HEK293T (cell line): ENCODE results near the gene TANK.

Experiments used
- BHLHE40 ChIP-seq: fragments of 450-650 bp; IDR thresholded peaks from 2 replicates; pipeline ENCODE4 v1.6.1; 2016; ENCODE audit warnings: mild to moderate bottlenecking, moderate library complexity, borderline replicate concordance
- SP1 ChIP-seq: fragments of 450-650 bp; IDR thresholded peaks from 2 replicates; pipeline ENCODE4 v1.6.1; 2017
- SUZ12 ChIP-seq: fragments of 450-650 bp; IDR thresholded peaks from 2 replicates; pipeline ENCODE4 v1.6.1; 2016; ENCODE audit warnings: mild to moderate bottlenecking
- TARDBP ChIP-seq: fragments of 450-650 bp; IDR thresholded peaks from 2 replicates; pipeline ENCODE4 v1.6.1; 2016

DNA sequence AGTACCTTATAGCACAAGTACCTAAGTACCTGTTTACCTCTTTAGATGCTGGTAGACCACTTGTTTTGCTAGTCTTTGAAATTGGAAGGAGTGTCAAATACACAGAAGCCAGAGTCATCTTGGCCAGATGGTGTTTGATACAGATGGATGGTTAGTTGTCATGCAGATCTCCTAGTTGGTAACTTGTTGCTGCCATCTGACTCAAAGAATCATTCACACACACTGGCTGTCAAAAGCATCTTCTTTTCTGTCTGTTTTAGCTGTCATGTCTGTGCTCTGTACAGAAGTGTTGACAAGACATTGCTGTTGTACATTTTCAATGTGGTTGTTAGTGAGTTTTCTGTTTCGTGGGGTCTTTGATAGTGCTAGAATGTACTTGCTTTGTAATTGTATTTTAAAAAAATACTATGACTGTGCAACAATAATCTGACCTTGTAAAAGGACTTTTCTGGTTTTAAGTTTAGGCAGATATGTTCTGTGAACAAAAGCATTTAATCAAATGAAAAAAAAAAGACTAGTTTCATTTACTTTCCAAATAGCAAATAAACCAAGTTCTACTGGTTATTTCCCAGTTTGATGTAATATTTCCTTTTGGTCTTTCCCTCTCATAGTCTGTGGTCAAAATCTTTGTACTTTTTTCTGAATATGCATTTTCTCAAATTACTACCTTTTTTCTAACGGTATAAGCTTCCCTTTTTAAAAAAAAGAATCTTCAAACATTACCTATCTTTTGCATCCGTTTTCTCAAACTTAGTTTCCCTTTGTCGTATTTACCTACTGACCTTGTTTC, 39.9 kb downstream of the TANK start:
- TF ChIP-seq SUZ12 (no peak), TARDBP (no peak), BHLHE40 (no peak), SP1 (no peak)
